ENCODE measurements around the gene TMEM171.

The TMEM171 gene

GRCh38 chr5:73126381-73126780 lies 6.0 kb downstream of the TMEM171 start:
- Histone ChIP-seq H3K27ac (peak overlapping the region in 2 of 11 experiments; percentile 32 to 43; a peak in 2 of 22 replicates), H3K4me2 (peak overlapping the region in 4 of 11 experiments; percentile 13 to 91 (median 82); a peak in 7 of 22 replicates), H3K9me3 (replicated peaks in 1 of 11) (peaks cover 0 to 10% (median 0%) of the 10 kb centered on the region in 11 experiments; a peak in 2 of 22 replicates), H3K4me3 (no peak overlapping the region), H3K9ac (peak overlapping the region in 1 of 11 experiments; percentile 2; a peak in 1 of 22 replicates), H3K27me3 (peaks cover 0 to 4% (median 0%) of the 10 kb centered on the region in 11 experiments; a peak in 1 of 22 replicates), H3K36me3 (no peaks in the 10 kb centered on the region; a peak in 1 of 22 replicates), H3K4me1 (peaks cover 17 to 66% (median 30%) of the 10 kb centered on the region in 10 experiments), H4K20me1 (no peaks in the 10 kb centered on the region)
- TF ChIP-seq Cebpa-rat (IDR thresholded peaks at IDR 0.05) = no peak

GRCh38 chr5:73126957-73127356 lies 6.6 kb downstream of the TMEM171 start:
- no peak for TF ChIP-seq Cebpa-rat (IDR thresholded peaks at IDR 0.05)
- Histone ChIP-seq H4K20me1 (no peaks in the 10 kb centered on the region), H3K27me3 (peaks cover 0 to 4% (median 0%) of the 10 kb centered on the region in 11 experiments; a peak in 2 of 22 replicates), H3K4me1 (peaks cover 17 to 61% (median 25%) of the 10 kb centered on the region in 10 experiments), H3K9me3 (replicated peaks in 1 of 11) (peaks cover 0 to 10% (median 0%) of the 10 kb centered on the region in 11 experiments; a peak in 2 of 22 replicates), H3K36me3 (no peaks in the 10 kb centered on the region; a peak in 1 of 22 replicates), H3K9ac (peak overlapping the region in 1 of 11 experiments; percentile 2; a peak in 1 of 22 replicates), H3K4me2 (peak overlapping the region in 3 of 11 experiments; percentile 77 to 91 (median 88); a peak in 6 of 22 replicates), H3K27ac (peak overlapping the region in 2 of 11 experiments; percentile 32 to 43; a peak in 3 of 22 replicates), H3K4me3 (no peak overlapping the region)

GRCh38 chr5:73129143-73129542 lies 8.8 kb downstream of the TMEM171 start:
- H3K9ac ChIP-seq = no peak overlapping the region
- H3K27ac ChIP-seq = no peak overlapping the region
- H3K36me3 ChIP-seq = no peaks in the 10 kb centered on the region; a peak in 1 of 22 replicates
- H3K27me3 ChIP-seq = peaks cover 0 to 8% (median 0%) of the 10 kb centered on the region in 11 experiments; a peak in 2 of 22 replicates
- no peak overlapping the region for H3K4me2 ChIP-seq
- H4K20me1 ChIP-seq = no peaks in the 10 kb centered on the region
- peaks cover 0 to 10% (median 0%) of the 10 kb centered on the region in 11 experiments; a peak in 2 of 22 replicates for H3K9me3 ChIP-seq (replicated peaks in 1 of 11)
- H3K4me3 ChIP-seq = no peak overlapping the region
- TF ChIP-seq Cebpa-rat (IDR thresholded peaks at IDR 0.05) = no peak
- peaks cover 0 to 39% (median 3%) of the 10 kb centered on the region in 10 experiments; a peak in 9 of 20 replicates for H3K4me1 ChIP-seq

- Histone ChIP-seq H3K36me3 (no peaks in the 10 kb centered on the region; a peak in 1 of 22 replicates), H3K27me3 (peaks cover 0 to 8% (median 0%) of the 10 kb centered on the region in 11 experiments; a peak in 2 of 22 replicates), H4K20me1 (peaks cover 0 to 1% (median 0%) of the 10 kb centered on the region in 11 experiments; a peak in 1 of 22 replicates), H3K27ac (no peak overlapping the region), H3K9ac (no peak overlapping the region), H3K4me1 (peaks cover 0 to 22% (median 0%) of the 10 kb centered on the region in 10 experiments; a peak in 8 of 20 replicates), H3K9me3 (replicated peaks in 1 of 11) (peaks cover 0 to 10% (median 0%) of the 10 kb centered on the region in 11 experiments; a peak in 2 of 22 replicates), H3K4me2 (no peak overlapping the region), H3K4me3 (no peak overlapping the region)
- TF ChIP-seq Cebpa-rat (IDR thresholded peaks at IDR 0.05) = no peak
Measured at GRCh38 chr5:73130811-73131210, 10.4 kb downstream of the TMEM171 start.

- H3K9ac ChIP-seq = no peak overlapping the region
- H3K27me3 ChIP-seq = peaks cover 0 to 10% (median 0%) of the 10 kb centered on the region in 11 experiments; a peak in 3 of 22 replicates
- H3K27ac ChIP-seq = no peak overlapping the region
- H3K9me3 ChIP-seq (replicated peaks in 1 of 11) = peaks cover 0 to 10% (median 0%) of the 10 kb centered on the region in 11 experiments; a peak in 2 of 22 replicates
- no peak overlapping the region for H3K4me3 ChIP-seq
- no peaks in the 10 kb centered on the region; a peak in 1 of 22 replicates for H3K36me3 ChIP-seq
- H4K20me1 ChIP-seq = peaks cover 0 to 6% (median 0%) of the 10 kb centered on the region in 11 experiments; a peak in 1 of 22 replicates
- TF ChIP-seq Cebpa-rat (IDR thresholded peaks at IDR 0.05) = no peak
- H3K4me1 ChIP-seq = peaks cover 0 to 12% (median 0%) of the 10 kb centered on the region in 10 experiments; a peak in 6 of 20 replicates
- no peak overlapping the region for H3K4me2 ChIP-seq
Measured at GRCh38 chr5:73131711-73132425, 11.5 kb downstream of the TMEM171 start.

GRCh38 chr5:73132759-73133158 lies 12.4 kb downstream of the TMEM171 start:
- Histone ChIP-seq H3K9ac (no peak overlapping the region), H3K27ac (no peak overlapping the region), H4K20me1 (peaks cover 0 to 13% (median 0%) of the 10 kb centered on the region in 11 experiments; a peak in 1 of 22 replicates), H3K27me3 (peaks cover 0 to 18% (median 0%) of the 10 kb centered on the region in 11 experiments; a peak in 3 of 22 replicates), H3K9me3 (replicated peaks in 1 of 11) (peaks cover 0 to 10% (median 0%) of the 10 kb centered on the region in 11 experiments; a peak in 2 of 22 replicates), H3K4me3 (no peak overlapping the region), H3K4me1 (peaks cover 0 to 4% (median 0%) of the 10 kb centered on the region in 10 experiments; a peak in 3 of 20 replicates), H3K36me3 (no peaks in the 10 kb centered on the region; a peak in 1 of 22 replicates), H3K4me2 (no peak overlapping the region)
- TF ChIP-seq Cebpa-rat (IDR thresholded peaks at IDR 0.05) = no peak

- no peak overlapping the region for H3K4me3 ChIP-seq
- no peaks in the 10 kb centered on the region for H3K4me1 ChIP-seq
- no peak for TF ChIP-seq Cebpa-rat (IDR thresholded peaks at IDR 0.05)
- H3K36me3 ChIP-seq = no peaks in the 10 kb centered on the region
- peaks cover 0 to 33% (median 0%) of the 10 kb centered on the region in 11 experiments; a peak in 4 of 22 replicates for H3K27me3 ChIP-seq
- H3K9ac ChIP-seq = no peak overlapping the region
- H3K9me3 ChIP-seq (replicated peaks in 1 of 11) = no peaks in the 10 kb centered on the region
- H4K20me1 ChIP-seq = peaks cover 0 to 15% (median 0%) of the 10 kb centered on the region in 11 experiments; a peak in 1 of 22 replicates
- H3K4me2 ChIP-seq = no peak overlapping the region
- no peak overlapping the region for H3K27ac ChIP-seq
Measured at GRCh38 chr5:73135021-73135420, 14.6 kb downstream of the TMEM171 start.

- TF ChIP-seq Cebpa-rat (IDR thresholded peaks at IDR 0.05) = no peak
- H3K27ac ChIP-seq = no peak overlapping the region
Measured at GRCh38 chr5:73135429-73136054, 15.2 kb downstream of the TMEM171 start.

More at GRCh38 chr5:73135429-73136054, 15.2 kb downstream of the TMEM171 start:
- Histone ChIP-seq H3K9ac (no peak overlapping the region), H4K20me1 (peaks cover 0 to 15% (median 0%) of the 10 kb centered on the region in 11 experiments; a peak in 1 of 22 replicates), H3K9me3 (replicated peaks in 1 of 11) (no peaks in the 10 kb centered on the region), H3K4me3 (no peak overlapping the region), H3K36me3 (no peaks in the 10 kb centered on the region), H3K4me1 (no peaks in the 10 kb centered on the region), H3K4me2 (no peak overlapping the region), H3K27me3 (peaks cover 0 to 36% (median 0%) of the 10 kb centered on the region in 11 experiments; a peak in 4 of 22 replicates)

Measured in BLaER1 treated with 17β-estradiol and CSF1 and Interleukin-3, amounts not matched to agents 10 nM and 100 nM (cell line).